OCI-LY7 (cell line): ENCODE data around the gene VASH2.

Source experiments
- EZH2phosphoT487 ChIP-seq: fragments of 200-600 bp; sonication (generic); IDR thresholded peaks from 2 replicates; pipeline ENCODE4 v1.6.1; 2018; ENCODE audit warnings: low read depth, borderline replicate concordance, mild to moderate bottlenecking, mixed run types, antibody characterized with exemption, low read length, moderate library complexity, mixed read lengths
- TF ChIP-seq, protein P1 (sequence below): fragments of 200-600 bp; sonication (generic); conservative IDR thresholded peaks from 2 replicates; pipeline ENCODE4 v1.5.1; 2014; ENCODE audit warnings: mild to moderate bottlenecking, antibody characterized with exemption, low read length, moderate library complexity, mixed read lengths

DNA sequence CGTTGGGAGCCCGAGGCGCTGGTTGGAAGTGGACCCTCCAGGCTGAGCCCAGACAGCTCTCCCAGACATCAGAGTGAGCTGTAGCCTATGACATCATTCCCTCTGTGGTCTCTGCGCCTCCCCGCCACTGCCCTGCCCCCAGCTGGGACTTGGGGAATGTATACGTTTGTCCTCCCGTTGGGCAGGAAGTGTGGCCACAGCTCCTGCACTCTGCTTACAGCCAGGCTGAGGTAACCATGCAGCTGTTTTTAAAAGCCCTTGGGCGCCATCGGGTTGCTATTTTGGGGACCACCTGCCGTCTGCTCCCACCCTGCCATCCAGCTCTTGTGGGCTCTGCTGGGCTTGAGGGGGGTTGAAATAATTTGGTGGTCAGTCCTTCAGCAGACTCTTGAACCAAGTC is 7.8 kb downstream of the VASH2 start:
- TF ChIP-seq, protein P1, sequence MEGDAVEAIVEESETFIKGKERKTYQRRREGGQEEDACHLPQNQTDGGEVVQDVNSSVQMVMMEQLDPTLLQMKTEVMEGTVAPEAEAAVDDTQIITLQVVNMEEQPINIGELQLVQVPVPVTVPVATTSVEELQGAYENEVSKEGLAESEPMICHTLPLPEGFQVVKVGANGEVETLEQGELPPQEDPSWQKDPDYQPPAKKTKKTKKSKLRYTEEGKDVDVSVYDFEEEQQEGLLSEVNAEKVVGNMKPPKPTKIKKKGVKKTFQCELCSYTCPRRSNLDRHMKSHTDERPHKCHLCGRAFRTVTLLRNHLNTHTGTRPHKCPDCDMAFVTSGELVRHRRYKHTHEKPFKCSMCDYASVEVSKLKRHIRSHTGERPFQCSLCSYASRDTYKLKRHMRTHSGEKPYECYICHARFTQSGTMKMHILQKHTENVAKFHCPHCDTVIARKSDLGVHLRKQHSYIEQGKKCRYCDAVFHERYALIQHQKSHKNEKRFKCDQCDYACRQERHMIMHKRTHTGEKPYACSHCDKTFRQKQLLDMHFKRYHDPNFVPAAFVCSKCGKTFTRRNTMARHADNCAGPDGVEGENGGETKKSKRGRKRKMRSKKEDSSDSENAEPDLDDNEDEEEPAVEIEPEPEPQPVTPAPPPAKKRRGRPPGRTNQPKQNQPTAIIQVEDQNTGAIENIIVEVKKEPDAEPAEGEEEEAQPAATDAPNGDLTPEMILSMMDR = no peak
- TF ChIP-seq EZH2phosphoT487 = no peak
